ENCODE results near the gene XYLT2.
A peak's percentile ranks its signal among the peaks of the same experiment; 100 is the strongest.

Gene XYLT2

GRCh38 chr17:50322271-50322670 lies 23.7 kb upstream of the XYLT2 start:
- DNase-seq, result no peak

- DNase-seq, result no peak
Measured at GRCh38 chr17:50323060-50323459, 22.9 kb upstream of the XYLT2 start.

- no peak for DNase-seq
Measured at GRCh38 chr17:50325906-50326305, 20.0 kb upstream of the XYLT2 start.

- no peak for DNase-seq
Measured at GRCh38 chr17:50326831-50327364, 19.0 kb upstream of the XYLT2 start.

GRCh38 chr17:50328363-50329325 lies 17.3 kb upstream of the XYLT2 start:
- DNase-seq, result no peak

GRCh38 chr17:50329716-50330115 lies 16.2 kb upstream of the XYLT2 start:
- no peak for DNase-seq

GRCh38 chr17:50330151-50330775 lies 15.7 kb upstream of the XYLT2 start:
- no peak for DNase-seq

- peak; percentile 57 to 75 (median 58) for DNase-seq
Measured at GRCh38 chr17:50331085-50331791, 14.7 kb upstream of the XYLT2 start.

- peak in 1 of 3 donors; percentile 24 for DNase-seq
Measured at GRCh38 chr17:50332196-50332595, 13.7 kb upstream of the XYLT2 start.

- peak in 1 of 3 donors; percentile 16 for DNase-seq
Measured at GRCh38 chr17:50333291-50334057, 12.5 kb upstream of the XYLT2 start.

GRCh38 chr17:50337956-50338355 lies 8.0 kb upstream of the XYLT2 start:
- DNase-seq, result no peak

GRCh38 chr17:50338645-50339044 lies 7.3 kb upstream of the XYLT2 start:
- no peak for DNase-seq

GRCh38 chr17:50339381-50339780 lies 6.5 kb upstream of the XYLT2 start:
- no peak for DNase-seq

- DNase-seq, result peak; percentile 57 to 59 (median 59)
Measured at GRCh38 chr17:50344731-50345365, 1.1 kb upstream of the XYLT2 start.

- peak in 2 of 3 donors; percentile 35 to 59 for DNase-seq
Measured at GRCh38 chr17:50346313-50347116, 589 bp downstream of the XYLT2 start.

- peak in 1 of 3 donors; percentile 23 for DNase-seq
Measured at GRCh38 chr17:50347117-50347893, 1.4 kb downstream of the XYLT2 start.

- DNase-seq, result no peak
Measured at GRCh38 chr17:50347894-50348291, 2.0 kb downstream of the XYLT2 start.

GRCh38 chr17:50348522-50349242 lies 2.8 kb downstream of the XYLT2 start:
- no peak for DNase-seq

GRCh38 chr17:50349243-50349600 lies 3.3 kb downstream of the XYLT2 start:
- no peak for DNase-seq
